A549 (cell line): Measurements from ENCODE around the gene AURKA. TPM values are rescaled to one million over a fixed set of nuclear protein-coding genes. Genes with fewer than 3 reads are reported as not detected.

Experiments used
- ATAC-seq, 2 experiments: fragments of 200-7000 bp in 1 of 2; fragments of >200 bp in 1 of 2; cut with Nextera tagmentation in 1 of 2; cut with Tn5 transposase in 1 of 2; 3 replicates each; pipeline versions ENCODE4 v1.8.0 to v1.9.1; 2018 to 2020; ENCODE audit warnings: mild to moderate bottlenecking in 1 of 2, moderate library complexity in 1 of 2
- CTCF ChIA-PET: fragments of 300-600 bp; sonication (Branson Sonifier 250); formaldehyde crosslinking; extraction: SDS; loops from one replicate; lab custom pipeline; 2021; ENCODE audit warnings: antibody characterized with exemption, inconsistent platforms; lab: Yijun Ruan, JAX
- POLR2A ChIA-PET: fragments of 350-600 bp; formaldehyde crosslinking; extraction: SDS; loops from one replicate; lab custom pipeline; 2021; ENCODE audit warnings: antibody characterized with exemption, inconsistent platforms; lab: Yijun Ruan, JAX
- DNase-seq, 2 experiments: peaks; one replicate each; pipeline versions ENCODE4 v3.0.0 to v3.0.0-alpha.2; 2011 to 2016; ENCODE audit warnings: low read depth in 1 of 2, low spot score in 1 of 2
- FAIRE-seq: peaks from 2 replicates; lab custom pipeline; 2011; peaks lifted over from hg19 to GRCh38; lab: Jason Lieb, UNC
- H3K27ac ChIP-seq, 2 experiments: fragments of >200 bp; sonication (Bioruptor Twin); formaldehyde crosslinking; 3 replicates each; pipeline ENCODE4 v1.5.1; 2016 to 2017
- H3K4me1 ChIP-seq: fragments of >200 bp; sonication (Bioruptor Twin); formaldehyde crosslinking; 3 replicates; pipeline ENCODE4 v1.6.1; 2016
- H3K4me2 ChIP-seq: fragments of >200 bp; sonication (Bioruptor Twin); formaldehyde crosslinking; 3 replicates; pipeline ENCODE4 v1.6.1; 2016
- H3K4me3 ChIP-seq: fragments of >200 bp; sonication (Bioruptor Twin); formaldehyde crosslinking; 3 replicates; pipeline ENCODE4 v1.5.1; 2016
- H3K9me3 ChIP-seq: fragments of >200 bp; sonication (Bioruptor Twin); formaldehyde crosslinking; 3 replicates; pipeline ENCODE4 v1.6.1; 2016
- BHLHE40 ChIP-seq: IDR thresholded peaks from 2 replicates; pipeline ENCODE4 v1.6.1; 2012; ENCODE audit warnings: low read depth, low read length, inconsistent platforms
- CBX8 ChIP-seq: fragments of 200-600 bp; sonication (generic); IDR thresholded peaks from 2 replicates; pipeline ENCODE4 v1.6.1; 2016
- EP300 ChIP-seq, 2 experiments: fragments of >200 bp; sonication (Bioruptor Twin); formaldehyde crosslinking; IDR thresholded peaks; 2 replicates in 1 of 2; 3 replicates in 1 of 2; pipeline ENCODE4 v1.6.1; 2016 to 2017
- ESRRA ChIP-seq: fragments of 150-350 bp; IDR thresholded peaks from 2 replicates; pipeline ENCODE4 v1.6.1; 2014; ENCODE audit warnings: mild to moderate bottlenecking, low read length, borderline replicate concordance
- FOSL2 ChIP-seq, 2 experiments: fragments of 450-650 bp in 1 of 2; fragments of >200 bp in 1 of 2; sonication (Bioruptor Twin) in 1 of 2; formaldehyde crosslinking; IDR thresholded peaks; 2 replicates each; pipeline versions ENCODE4 v1.5.0 to v1.6.1; 2016 to 2020; ENCODE audit warnings: mild to moderate bottlenecking in 1 of 2, moderate library complexity in 1 of 2
- GATA3 ChIP-seq: IDR thresholded peaks from 2 replicates; pipeline ENCODE4 v1.6.1; 2012; ENCODE audit warnings: borderline replicate concordance
- JUNB ChIP-seq: fragments of >200 bp; sonication (Bioruptor Twin); formaldehyde crosslinking; IDR thresholded peaks from 2 replicates; pipeline ENCODE4 v1.6.1; 2016
- MAFK ChIP-seq: fragments of 450-650 bp; IDR thresholded peaks from 2 replicates; pipeline ENCODE4 v1.6.1; 2014; ENCODE audit not compliant: partially characterized antibody
- MAZ ChIP-seq: fragments of 150-350 bp; IDR thresholded peaks from 2 replicates; pipeline ENCODE4 v1.6.1; 2014; ENCODE audit warnings: antibody characterized with exemption, low read depth, low read length, borderline replicate concordance
- NFE2L2 ChIP-seq: fragments of 150-350 bp; conservative IDR thresholded peaks from 2 replicates; pipeline ENCODE4 v1.6.1; 2014; ENCODE audit warnings: low read length
- POLR2A ChIP-seq: IDR thresholded peaks from 2 replicates; pipeline ENCODE4 v1.6.1; 2012; ENCODE audit warnings: mild to moderate bottlenecking, low read length
- SMC3 ChIP-seq: fragments of >200 bp; sonication (Bioruptor Twin); formaldehyde crosslinking; IDR thresholded peaks from 3 replicates; pipeline ENCODE4 v1.6.1; 2018; ENCODE audit warnings: inconsistent platforms
- TFCP2L1 ChIP-seq: fragments of 250-450 bp; sonication (Bioruptor Pico); IDR thresholded peaks from 2 replicates; pipeline ENCODE4 v1.5.0; 2021; ENCODE audit warnings: mild to moderate bottlenecking
- ZC3H11A ChIP-seq: fragments of 450-650 bp; IDR thresholded peaks from 2 replicates; pipeline ENCODE4 v1.6.1; 2014; ENCODE audit warnings: antibody characterized with exemption, mild to moderate bottlenecking
- ZFP36 ChIP-seq: fragments of 450-650 bp; IDR thresholded peaks from 2 replicates; pipeline ENCODE4 v1.6.1; 2014; ENCODE audit warnings: borderline replicate concordance; ENCODE audit not compliant: partially characterized antibody
- WGBS: methylation state at CpG from one replicate; pipeline ENCODE4 v1.1.6; 2017; ENCODE audit errors: missing lambda C conversion rate; 5-methylcytosine and 5-hydroxymethylcytosine counted together
- polyA plus RNA-seq, 4 experiments: library from polyadenylated mRNA; depleted of rRNA in 3 of 4; stranded (reverse); fragments of >200 nt; fragmentation: RNase III in 1 of 4; extraction: RNeasy Plus Mini Kit Qiagen cat#74134 plus additional on column Dnase treatment in 1 of 4; gene quantifications; 2 replicates in 3 of 4; 3 replicates in 1 of 4; pipeline ENCODE4 v1.2.3, GENCODE V29; 2011 to 2017
- TF ChIP-seq, protein P1 (sequence below): IDR thresholded peaks from 2 replicates; pipeline ENCODE4 v1.6.1; 2012
- TF ChIP-seq, protein P2 (sequence below): fragments of 250-450 bp; sonication (Bioruptor Pico); IDR thresholded peaks from 2 replicates; pipeline ENCODE4 v1.5.0; 2021; ENCODE audit warnings: mild to moderate bottlenecking, moderate library complexity, borderline replicate concordance
- TF ChIP-seq, protein P3 (sequence below): fragments of 450-650 bp; IDR thresholded peaks from 2 replicates; pipeline ENCODE4 v1.6.1; 2014; ENCODE audit warnings: antibody characterized with exemption
- TF ChIP-seq, protein P4 (sequence below): fragments of >200 bp; sonication (Bioruptor Twin); formaldehyde crosslinking; IDR thresholded peaks from 3 replicates; pipeline ENCODE4 v1.5.1; 2016
- TF ChIP-seq, protein P5 (sequence below): fragments of 150-350 bp; IDR thresholded peaks from 2 replicates; pipeline ENCODE4 v1.6.1; 2014; ENCODE audit warnings: low read depth, mild to moderate bottlenecking, low read length
- TF ChIP-seq, protein P6 (sequence below): IDR thresholded peaks from 2 replicates; pipeline ENCODE4 v1.6.1; 2012; ENCODE audit warnings: low read depth, borderline replicate concordance

Gene AURKA
- polyA plus RNA-seq, 2 of the 4 experiments (the other 2 are of a cell fraction): 117 to 123 TPM

DNA sequence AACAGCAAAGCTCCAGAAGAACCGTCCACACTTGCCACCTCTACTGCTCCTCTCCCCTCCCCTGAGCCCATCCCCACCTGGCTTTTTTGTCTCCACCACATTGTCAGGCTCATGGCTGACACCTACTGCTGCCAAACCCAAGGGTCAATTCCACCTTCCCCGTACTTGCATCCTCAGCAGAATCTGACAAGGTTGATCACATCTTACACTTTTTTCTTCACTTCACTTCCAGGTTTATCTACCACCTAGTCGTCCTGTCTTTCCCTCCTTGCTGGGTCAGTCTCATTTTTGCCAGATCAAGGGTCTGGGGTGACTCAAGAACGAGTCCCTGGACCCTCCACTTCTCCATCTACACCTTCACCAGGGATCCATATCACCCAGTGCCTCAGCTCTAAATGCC is 3.1 kb downstream of the AURKA start:
- WGBS: 67% methylated on average over 4 of the region's 4 CpGs
- ATAC-seq: no peak
- H3K27ac ChIP-seq: no peak overlapping the region

DNA sequence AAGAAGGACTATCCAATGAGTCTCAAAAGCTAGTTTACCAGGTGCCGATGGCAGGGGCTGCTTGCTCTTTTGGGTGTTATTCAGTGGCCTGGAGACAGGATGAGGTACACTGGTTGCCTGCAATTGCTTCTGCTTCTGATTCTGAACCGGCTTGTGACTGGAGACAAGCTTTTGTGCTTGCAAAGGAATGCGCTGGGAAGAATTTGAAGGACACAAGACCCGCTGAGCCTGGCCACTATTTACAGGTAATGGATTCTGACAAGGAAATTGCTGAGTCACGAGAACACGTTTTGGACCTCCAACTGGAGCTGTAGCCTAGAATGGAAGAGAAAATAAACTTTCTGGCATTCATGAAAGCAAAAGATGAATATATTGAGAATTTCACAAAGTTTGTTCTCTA is 5.8 kb downstream of the AURKA start:
- ATAC-seq: no peak
- Histone ChIP-seq H3K4me2 (no peak overlapping the region), H3K4me1 (peaks cover 20% of the 10 kb centered on the region), H3K27ac (peak overlapping the region in 1 of 2 experiments; percentile 48; a peak in 3 of 6 replicates), H3K4me3 (no peak overlapping the region), H3K9me3 (no peaks in the 10 kb centered on the region)
- no peak for DNase-seq
- FAIRE-seq: no peak
- CTCF ChIA-PET: interaction anchor here (1.1 to 2.0 kb wide), 4 partner anchors 11 to 21 kb away, joined by 3 to 8 read pairs (median 3); no protein-coding TSS in a partner anchor
- POLR2A ChIA-PET: no interaction called here
- WGBS: 85% methylated on average over 6 of the region's 6 CpGs
- no peak for TF ChIP-seq JUNB
- no peak for TF ChIP-seq POLR2A
- TF ChIP-seq MAFK: peak; percentile 48
- no peak for TF ChIP-seq FOSL2 (IDR thresholded peaks at IDR 0.05)
- no peak for TF ChIP-seq FOSL2 (CRISPR knock-in tag; IDR thresholded peaks at IDR 0.05)
- TF ChIP-seq NFE2L2: peak; percentile 73
- TF ChIP-seq, protein P1, sequence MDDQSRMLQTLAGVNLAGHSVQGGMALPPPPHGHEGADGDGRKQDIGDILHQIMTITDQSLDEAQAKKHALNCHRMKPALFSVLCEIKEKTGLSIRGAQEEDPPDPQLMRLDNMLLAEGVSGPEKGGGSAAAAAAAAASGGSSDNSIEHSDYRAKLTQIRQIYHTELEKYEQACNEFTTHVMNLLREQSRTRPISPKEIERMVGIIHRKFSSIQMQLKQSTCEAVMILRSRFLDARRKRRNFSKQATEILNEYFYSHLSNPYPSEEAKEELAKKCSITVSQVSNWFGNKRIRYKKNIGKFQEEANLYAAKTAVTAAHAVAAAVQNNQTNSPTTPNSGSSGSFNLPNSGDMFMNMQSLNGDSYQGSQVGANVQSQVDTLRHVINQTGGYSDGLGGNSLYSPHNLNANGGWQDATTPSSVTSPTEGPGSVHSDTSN: no peak

More for the DNA sequence above, 3.1 kb downstream of the AURKA start:
- ChIA-PET CTCF (no interaction called here), POLR2A (no interaction called here)
- TF ChIP-seq MAFK: peak; percentile 46
- TF ChIP-seq ZFP36: no peak
- Histone ChIP-seq H3K9me3 (no peaks in the 10 kb centered on the region), H3K4me3 (no peak overlapping the region), H3K4me2 (no peak overlapping the region), H3K4me1 (peaks cover 25% of the 10 kb centered on the region)
- no peak for FAIRE-seq
- no peak for DNase-seq

DNA sequence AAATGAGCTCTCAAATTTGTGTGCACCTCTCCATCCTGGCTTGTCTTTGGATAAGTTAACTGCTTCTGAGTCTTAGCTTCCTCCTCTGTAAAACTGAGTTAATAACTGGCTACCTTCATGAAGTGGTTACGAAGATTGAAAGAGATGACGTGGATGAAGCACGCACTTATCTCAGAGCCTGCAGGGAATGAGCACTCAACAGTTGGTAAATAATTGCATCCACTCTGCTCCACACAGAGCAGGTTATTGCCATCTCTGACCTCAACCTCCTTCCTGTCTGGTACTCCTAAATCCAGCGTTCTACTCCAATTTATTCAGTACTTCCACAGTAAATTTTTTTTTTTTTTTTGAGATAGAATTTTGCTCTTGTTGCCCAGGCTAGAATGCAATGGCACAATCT is 6.9 kb downstream of the AURKA start:
- 0 out of 6 replicates have a peak overlapping the region, but pooled peaks of 1 of the 2 experiments have one; percentile 14 for H3K27ac ChIP-seq
- FAIRE-seq (no peak), ATAC-seq (no peak), DNase-seq (no peak)
- 94% methylated on average over 4 of the region's 4 CpGs for WGBS
- H3K9me3 ChIP-seq: no peaks in the 10 kb centered on the region
- H3K4me3 ChIP-seq: no peak overlapping the region
- no peak overlapping the region for H3K4me2 ChIP-seq
- ChIA-PET CTCF (interaction anchor here (1.1 to 2.0 kb wide), 4 partner anchors 9 to 20 kb away, joined by 3 to 8 read pairs (median 4); no protein-coding TSS in a partner anchor), POLR2A (no interaction called here)
- TF ChIP-seq, protein P2, sequence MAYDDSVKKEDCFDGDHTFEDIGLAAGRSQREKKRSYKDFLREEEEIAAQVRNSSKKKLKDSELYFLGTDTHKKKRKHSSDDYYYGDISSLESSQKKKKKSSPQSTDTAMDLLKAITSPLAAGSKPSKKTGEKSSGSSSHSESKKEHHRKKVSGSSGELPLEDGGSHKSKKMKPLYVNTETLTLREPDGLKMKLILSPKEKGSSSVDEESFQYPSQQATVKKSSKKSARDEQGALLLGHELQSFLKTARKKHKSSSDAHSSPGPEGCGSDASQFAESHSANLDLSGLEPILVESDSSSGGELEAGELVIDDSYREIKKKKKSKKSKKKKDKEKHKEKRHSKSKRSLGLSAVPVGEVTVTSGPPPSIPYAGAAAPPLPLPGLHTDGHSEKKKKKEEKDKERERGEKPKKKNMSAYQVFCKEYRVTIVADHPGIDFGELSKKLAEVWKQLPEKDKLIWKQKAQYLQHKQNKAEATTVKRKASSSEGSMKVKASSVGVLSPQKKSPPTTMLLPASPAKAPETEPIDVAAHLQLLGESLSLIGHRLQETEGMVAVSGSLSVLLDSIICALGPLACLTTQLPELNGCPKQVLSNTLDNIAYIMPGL: no peak
- TF ChIP-seq, protein P3, sequence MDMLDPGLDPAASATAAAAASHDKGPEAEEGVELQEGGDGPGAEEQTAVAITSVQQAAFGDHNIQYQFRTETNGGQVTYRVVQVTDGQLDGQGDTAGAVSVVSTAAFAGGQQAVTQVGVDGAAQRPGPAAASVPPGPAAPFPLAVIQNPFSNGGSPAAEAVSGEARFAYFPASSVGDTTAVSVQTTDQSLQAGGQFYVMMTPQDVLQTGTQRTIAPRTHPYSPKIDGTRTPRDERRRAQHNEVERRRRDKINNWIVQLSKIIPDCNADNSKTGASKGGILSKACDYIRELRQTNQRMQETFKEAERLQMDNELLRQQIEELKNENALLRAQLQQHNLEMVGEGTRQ: no peak
- no peak for TF ChIP-seq ZC3H11A
- peaks cover 11% of the 10 kb centered on the region; the same call in 2 of the 3 replicates for H3K4me1 ChIP-seq

DNA sequence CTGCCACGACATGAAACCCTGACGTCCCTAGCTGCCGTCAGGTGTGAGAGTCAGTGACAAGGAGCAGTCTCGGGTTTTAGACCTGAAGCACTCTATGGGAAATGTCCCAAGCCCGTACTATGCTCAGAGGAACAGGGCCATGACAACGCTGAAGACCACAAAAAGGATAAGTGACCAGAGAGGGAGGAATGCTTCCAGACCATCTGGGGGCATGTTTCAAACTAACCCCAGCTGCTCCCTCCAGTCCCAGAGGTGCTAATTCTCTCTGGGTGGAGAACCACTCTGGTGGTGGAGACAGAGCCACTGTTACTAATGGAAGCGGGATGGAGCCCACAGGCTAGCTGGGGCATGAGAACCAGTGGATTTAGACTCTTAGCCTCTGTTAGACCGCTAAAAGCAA is 8.7 kb downstream of the AURKA start:
- Histone ChIP-seq H3K4me2 (no peak overlapping the region), H3K4me3 (no peak overlapping the region), H3K4me1 (peaks cover 4% of the 10 kb centered on the region; the same call in 1 of the 3 replicates), H3K9me3 (no peaks in the 10 kb centered on the region), H3K27ac (no peak overlapping the region)
- FAIRE-seq (no peak), ATAC-seq (no peak), DNase-seq (no peak)
- ChIA-PET CTCF (interaction anchor here (1.4 kb wide), 1 partner anchor 51 kb away, joined by 3 read pairs; no protein-coding TSS in a partner anchor), POLR2A (interaction anchor here (1.4 kb wide), 1 partner anchor 9 kb away, joined by 6 read pairs; the partner anchor contains the start of genes AURKA and CSTF1)
- 91% methylated on average over 8 of the region's 8 CpGs for WGBS
- TF ChIP-seq, protein P2: no peak
- no peak for TF ChIP-seq CBX8
- TF ChIP-seq GATA3: no peak
- TF ChIP-seq, protein P4, sequence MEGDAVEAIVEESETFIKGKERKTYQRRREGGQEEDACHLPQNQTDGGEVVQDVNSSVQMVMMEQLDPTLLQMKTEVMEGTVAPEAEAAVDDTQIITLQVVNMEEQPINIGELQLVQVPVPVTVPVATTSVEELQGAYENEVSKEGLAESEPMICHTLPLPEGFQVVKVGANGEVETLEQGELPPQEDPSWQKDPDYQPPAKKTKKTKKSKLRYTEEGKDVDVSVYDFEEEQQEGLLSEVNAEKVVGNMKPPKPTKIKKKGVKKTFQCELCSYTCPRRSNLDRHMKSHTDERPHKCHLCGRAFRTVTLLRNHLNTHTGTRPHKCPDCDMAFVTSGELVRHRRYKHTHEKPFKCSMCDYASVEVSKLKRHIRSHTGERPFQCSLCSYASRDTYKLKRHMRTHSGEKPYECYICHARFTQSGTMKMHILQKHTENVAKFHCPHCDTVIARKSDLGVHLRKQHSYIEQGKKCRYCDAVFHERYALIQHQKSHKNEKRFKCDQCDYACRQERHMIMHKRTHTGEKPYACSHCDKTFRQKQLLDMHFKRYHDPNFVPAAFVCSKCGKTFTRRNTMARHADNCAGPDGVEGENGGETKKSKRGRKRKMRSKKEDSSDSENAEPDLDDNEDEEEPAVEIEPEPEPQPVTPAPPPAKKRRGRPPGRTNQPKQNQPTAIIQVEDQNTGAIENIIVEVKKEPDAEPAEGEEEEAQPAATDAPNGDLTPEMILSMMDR: no peak
- no peak for TF ChIP-seq SMC3
- TF ChIP-seq ESRRA: no peak
- TF ChIP-seq MAZ: no peak
- TF ChIP-seq ZC3H11A: no peak
- no peak for TF ChIP-seq TFCP2L1 (CRISPR knock-in tag)
- TF ChIP-seq, protein P5, sequence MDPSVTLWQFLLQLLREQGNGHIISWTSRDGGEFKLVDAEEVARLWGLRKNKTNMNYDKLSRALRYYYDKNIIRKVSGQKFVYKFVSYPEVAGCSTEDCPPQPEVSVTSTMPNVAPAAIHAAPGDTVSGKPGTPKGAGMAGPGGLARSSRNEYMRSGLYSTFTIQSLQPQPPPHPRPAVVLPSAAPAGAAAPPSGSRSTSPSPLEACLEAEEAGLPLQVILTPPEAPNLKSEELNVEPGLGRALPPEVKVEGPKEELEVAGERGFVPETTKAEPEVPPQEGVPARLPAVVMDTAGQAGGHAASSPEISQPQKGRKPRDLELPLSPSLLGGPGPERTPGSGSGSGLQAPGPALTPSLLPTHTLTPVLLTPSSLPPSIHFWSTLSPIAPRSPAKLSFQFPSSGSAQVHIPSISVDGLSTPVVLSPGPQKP: no peak
- TF ChIP-seq EP300 (IDR thresholded peaks at IDR 0.05): no peak
- TF ChIP-seq, protein P6, sequence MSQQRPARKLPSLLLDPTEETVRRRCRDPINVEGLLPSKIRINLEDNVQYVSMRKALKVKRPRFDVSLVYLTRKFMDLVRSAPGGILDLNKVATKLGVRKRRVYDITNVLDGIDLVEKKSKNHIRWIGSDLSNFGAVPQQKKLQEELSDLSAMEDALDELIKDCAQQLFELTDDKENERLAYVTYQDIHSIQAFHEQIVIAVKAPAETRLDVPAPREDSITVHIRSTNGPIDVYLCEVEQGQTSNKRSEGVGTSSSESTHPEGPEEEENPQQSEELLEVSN: no peak
- no peak for TF ChIP-seq BHLHE40
